BJ (cell line): Measurements from ENCODE around the gene CORO2B. TPM values are rescaled to one million over a fixed set of nuclear protein-coding genes. Genes with fewer than 3 reads are reported as not detected.
"Not testable (repeated sequence)": the region's sequence is repeated elsewhere in the genome, so short reads cannot be mapped to it uniquely, and the experiment has no call there.

ENCODE experiments used
- CTCF ChIA-PET: fragments of 350-600 bp; formaldehyde crosslinking; extraction: SDS; loops from one replicate; lab custom pipeline; 2021; ENCODE audit warnings: antibody characterized with exemption, inconsistent platforms; lab: Yijun Ruan, JAX
- POLR2A ChIA-PET: fragments of 300-600 bp; sonication (Branson Sonifier 250); formaldehyde crosslinking; extraction: SDS; loops from one replicate; lab custom pipeline; 2021; ENCODE audit warnings: antibody characterized with exemption; lab: Charles Lee
- DNase-seq: peaks from one replicate; pipeline ENCODE4 v3.0.0-alpha.2; 2011; ENCODE audit warnings: low read depth
- H3K27me3 ChIP-seq: 2 replicates; pipeline ENCODE4 v1.6.0; 2011; ENCODE audit warnings: low read length; ENCODE audit not compliant: control insufficient read depth, insufficient read depth
- H3K36me3 ChIP-seq: 2 replicates; pipeline ENCODE4 v1.5.1; 2011; ENCODE audit warnings: low read length; ENCODE audit not compliant: control insufficient read depth, insufficient read depth
- H3K4me3 ChIP-seq: 2 replicates; pipeline ENCODE4 v1.5.1; 2011; ENCODE audit warnings: low read depth, mild to moderate bottlenecking, control low read depth, low read length
- CTCF ChIP-seq: IDR thresholded peaks from 2 replicates; pipeline ENCODE4 v1.5.1; 2011; ENCODE audit warnings: low read depth, mild to moderate bottlenecking, control low read depth, inconsistent platforms, low read length, moderate library complexity; ENCODE audit not compliant: insufficient read depth
- polyA plus RNA-seq: library from polyadenylated mRNA; depleted of rRNA; stranded (reverse); fragments of >200 nt; gene quantifications from 2 replicates; pipeline ENCODE4 v1.2.3, GENCODE V29; 2011

The CORO2B gene
- polyA plus RNA-seq, 1 experiment: 7.7 TPM

DNA sequence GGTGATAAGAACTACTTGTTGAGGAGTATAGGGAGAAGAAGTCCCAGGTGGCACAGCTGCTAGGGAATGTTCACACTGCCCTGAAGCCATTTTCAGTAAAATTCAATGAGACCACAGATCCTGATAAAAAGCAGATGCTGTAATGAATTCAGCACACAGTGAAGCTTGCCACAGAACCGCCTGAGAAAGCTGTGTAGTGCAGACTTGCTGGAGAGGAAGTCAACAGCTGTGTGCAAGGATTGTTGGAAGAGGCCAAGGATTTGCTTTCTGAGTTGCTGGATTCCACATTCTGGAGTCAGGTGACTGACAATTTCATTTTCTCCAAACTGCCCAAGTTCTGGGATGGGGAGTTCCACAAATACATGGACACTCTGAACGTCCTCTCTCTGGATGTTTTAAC, 171.0 kb downstream of the CORO2B start:
- DNase-seq: peak; percentile 37

GRCh38 chr15:68751622-68752021, 172.8 kb downstream of the CORO2B start:
- Histone ChIP-seq H3K36me3 (no peaks in the 10 kb centered on the region), H3K4me3 (no peak overlapping the region), H3K27me3 (no peaks in the 10 kb centered on the region; the same call in 1 of the 2 replicates)
- no peak for DNase-seq
- ChIA-PET CTCF (interaction anchor here (1.1 kb wide), 1 partner anchor 102 kb away, joined by 4 read pairs; no protein-coding TSS in a partner anchor), POLR2A (no interaction called here)
- TF ChIP-seq CTCF: no peak

More for the DNA sequence above, 171.0 kb downstream of the CORO2B start:
- H3K4me3 ChIP-seq: no peak overlapping the region
- ChIA-PET CTCF (no interaction called here), POLR2A (no interaction called here)
- H3K27me3 ChIP-seq: no peaks in the 10 kb centered on the region
- TF ChIP-seq CTCF: no peak
- H3K36me3 ChIP-seq: no peaks in the 10 kb centered on the region

DNA sequence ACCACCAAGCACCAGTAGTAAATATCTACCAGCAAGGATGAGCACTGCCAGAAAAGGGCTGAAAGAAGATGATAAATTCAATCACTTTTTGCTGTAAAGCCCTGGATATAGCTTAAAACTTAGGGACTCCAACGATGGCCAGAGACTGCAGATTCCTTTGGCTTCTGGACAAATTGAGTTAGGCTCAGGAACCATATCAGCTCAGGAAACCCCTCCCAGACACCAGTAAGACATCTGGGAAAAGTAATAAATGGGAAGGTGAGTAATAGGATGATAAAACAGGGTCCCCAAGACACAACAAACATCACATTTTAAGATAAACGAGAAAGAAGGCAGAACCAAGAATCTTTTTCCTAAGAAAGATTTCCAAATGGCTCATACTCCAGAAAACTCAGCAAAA, 176.9 kb downstream of the CORO2B start:
- TF ChIP-seq CTCF: no peak
- Histone ChIP-seq H3K27me3 (no peaks in the 10 kb centered on the region; the same call in 1 of the 2 replicates), H3K4me3 (no peak overlapping the region), H3K36me3 (no peaks in the 10 kb centered on the region)
- ChIA-PET CTCF (no interaction called here), POLR2A (interaction anchor here (0.6 kb wide), 2 partner anchors 12 to 332 kb away, joined by 3 read pairs; no protein-coding TSS in a partner anchor)
- DNase-seq: no peak

DNA sequence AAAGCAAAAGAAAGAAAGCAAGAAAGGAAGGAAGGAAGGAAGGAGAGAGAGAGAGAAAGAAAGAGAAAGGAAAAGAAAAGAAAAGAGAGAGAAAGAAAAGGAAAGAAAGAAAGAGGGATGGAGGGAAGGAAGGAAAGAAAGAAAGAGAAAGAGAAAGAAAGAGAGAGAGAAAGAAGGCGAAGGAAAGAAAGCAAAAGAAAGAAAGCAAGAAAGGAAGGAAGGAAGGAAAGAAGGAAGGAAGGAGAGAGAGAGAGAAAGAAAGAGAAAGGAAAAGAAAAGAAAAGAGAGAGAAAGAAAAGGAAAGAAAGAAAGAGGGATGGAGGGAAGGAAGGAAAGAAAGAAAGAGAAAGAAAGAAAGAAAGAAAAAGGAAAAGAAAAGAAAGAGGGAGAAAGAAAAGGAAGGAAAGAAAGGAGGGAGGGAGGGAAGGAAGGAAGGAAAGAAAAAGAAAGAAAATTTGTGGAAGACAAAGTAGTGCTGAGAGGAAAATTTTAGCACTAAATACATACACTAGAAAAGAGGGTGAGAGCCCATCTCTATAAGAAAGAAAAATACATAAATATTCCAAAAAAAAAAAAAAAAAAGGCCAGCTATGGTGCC, 181.3 kb downstream of the CORO2B start:
- H3K36me3 ChIP-seq, H3K27me3 ChIP-seq, H3K4me3 ChIP-seq, POLR2A ChIA-PET, DNase-seq: not testable (repeated sequence)
- CTCF ChIA-PET: interaction anchor here (1.6 kb wide), 1 partner anchor 29 kb away, joined by 4 read pairs; no protein-coding TSS in a partner anchor

GRCh38 chr15:68763063-68763462, 184.3 kb downstream of the CORO2B start:
- Histone ChIP-seq H3K27me3 (peaks cover 4% of the 10 kb centered on the region), H3K4me3 (no peak overlapping the region), H3K36me3 (no peaks in the 10 kb centered on the region)
- no peak for DNase-seq
- CTCF ChIA-PET: interaction anchor here (0.9 to 1.7 kb wide), 2 partner anchors 20 to 41 kb away, joined by 3 to 4 read pairs; no protein-coding TSS in a partner anchor
- POLR2A ChIA-PET: no interaction called here
- no peak for TF ChIP-seq CTCF

DNA sequence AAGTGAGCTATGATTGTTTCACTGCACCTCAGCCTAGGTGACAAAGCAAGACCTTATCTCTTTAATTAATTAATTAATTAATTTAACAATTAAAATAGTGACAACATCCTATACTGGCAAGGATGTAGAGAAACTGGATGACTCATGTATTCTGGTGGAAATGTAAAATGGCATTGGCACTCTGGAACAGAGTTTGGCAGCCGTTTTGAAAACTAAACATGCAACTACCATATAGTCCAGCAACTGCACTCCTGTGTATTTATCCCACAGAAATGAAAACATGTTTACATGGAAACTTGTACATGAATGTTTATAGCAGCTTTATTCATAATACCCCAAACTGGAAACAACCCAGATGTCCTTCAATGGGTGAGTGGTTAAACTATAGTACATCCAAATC, 185.3 kb downstream of the CORO2B start:
- Histone ChIP-seq H3K27me3 (peaks cover 4% of the 10 kb centered on the region), H3K4me3 (no peak overlapping the region), H3K36me3 (no peaks in the 10 kb centered on the region)
- CTCF ChIA-PET: interaction anchor here (1.7 kb wide), 1 partner anchor 19 kb away, joined by 4 read pairs; no protein-coding TSS in a partner anchor
- TF ChIP-seq CTCF: no peak
- DNase-seq: no peak
- POLR2A ChIA-PET: no interaction called here
